ENCODE measurements around the gene TRAPPC14.

DNA sequence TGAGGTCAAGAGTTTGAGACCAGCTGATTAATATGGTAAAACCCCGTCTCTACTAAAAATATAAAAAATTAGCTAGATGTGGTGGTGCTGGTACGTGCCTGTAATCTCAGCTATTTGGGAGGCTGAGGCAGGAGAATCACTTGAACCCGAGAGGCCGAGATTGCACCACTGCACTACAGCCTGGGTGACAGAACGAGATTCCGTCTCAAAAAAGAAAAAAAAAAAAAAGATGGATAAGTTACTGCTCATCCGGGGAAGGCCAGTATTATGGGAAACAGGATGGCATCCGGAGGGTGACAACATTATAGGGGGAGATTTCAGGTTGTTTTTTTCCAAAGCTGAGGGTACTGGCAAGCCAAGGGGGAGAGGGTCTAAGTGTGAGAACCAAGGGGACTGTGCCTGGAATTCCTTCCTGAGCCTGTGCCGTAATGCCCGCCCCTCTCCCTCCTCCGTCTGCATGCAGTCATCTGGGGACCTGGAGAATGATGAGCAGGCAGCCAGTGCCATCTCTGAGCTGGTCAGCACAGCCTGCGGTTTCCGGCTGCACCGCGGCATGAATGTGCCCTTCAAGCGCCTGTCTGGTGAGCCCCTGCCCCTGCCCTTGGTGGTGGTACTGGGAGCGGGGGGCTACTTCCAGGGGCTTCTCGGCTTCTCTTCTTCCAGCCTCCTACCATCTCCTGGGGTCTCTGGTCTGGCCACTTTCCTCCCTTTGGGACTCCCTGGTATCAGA lies 5.4 kb downstream of the TRAPPC14 start:
- TF ChIP-seq CHD2 (IDR thresholded peaks at IDR 0.05; ENCODE audit: low read length), result no peak
- TF ChIP-seq EZH2 (IDR thresholded peaks at IDR 0.05; ENCODE audit: low read depth, low read length, severe bottlenecking), result no peak
- no peak for TF ChIP-seq RBBP5 (IDR thresholded peaks at IDR 0.05; ENCODE audit: borderline replicate concordance, low read depth, low read length)
- TF ChIP-seq POLR2AphosphoS5 (IDR thresholded peaks at IDR 0.05; ENCODE audit: low read depth, low read length), result no peak; the same call in 1 of the 2 replicates
- TF ChIP-seq CTCF (IDR thresholded peaks at IDR 0.05; ENCODE audit: control extremely low read depth in 1 of 3, insufficient read depth in 1 of 3, low read depth in 1 of 3, low read length in 3 of 3), result no peak
- TF ChIP-seq E2F6 (IDR thresholded peaks at IDR 0.05), result no peak
- no peak for TF ChIP-seq GABPA (IDR thresholded peaks at IDR 0.05; ENCODE audit: borderline replicate concordance, insufficient read depth, low read length)
- TF ChIP-seq CREB1 (IDR thresholded peaks at IDR 0.05), result no peak

Measured in H1 (cell line).